SHP77 (cell line): ENCODE data around the gene MAST4.

Experiments
- DNase-seq, 2 experiments: peaks; one replicate each; lab custom pipeline; 2025; lab: John Stamatoyannopoulos, UW

Gene MAST4

DNA sequence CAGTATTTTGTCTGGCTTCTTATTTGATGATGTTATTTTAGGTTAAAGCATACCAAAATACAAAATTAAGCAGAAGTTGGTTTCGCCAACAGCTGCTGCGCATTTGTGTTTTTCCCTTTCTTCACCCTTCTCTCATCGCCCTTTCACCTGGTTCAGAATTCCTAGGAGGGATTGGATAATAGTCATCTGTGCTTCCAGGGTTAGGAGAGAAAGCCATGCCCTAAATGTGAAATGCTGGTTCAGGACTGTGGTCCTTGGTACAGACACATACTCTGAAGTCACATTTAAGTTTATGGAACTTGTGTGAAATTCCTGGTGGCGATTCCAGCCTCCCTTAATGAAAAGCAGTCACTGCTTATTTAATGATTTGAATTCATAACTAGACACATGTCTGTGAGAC lies 7.7 kb downstream of the MAST4 start:
- DNase-seq: no peak

DNA sequence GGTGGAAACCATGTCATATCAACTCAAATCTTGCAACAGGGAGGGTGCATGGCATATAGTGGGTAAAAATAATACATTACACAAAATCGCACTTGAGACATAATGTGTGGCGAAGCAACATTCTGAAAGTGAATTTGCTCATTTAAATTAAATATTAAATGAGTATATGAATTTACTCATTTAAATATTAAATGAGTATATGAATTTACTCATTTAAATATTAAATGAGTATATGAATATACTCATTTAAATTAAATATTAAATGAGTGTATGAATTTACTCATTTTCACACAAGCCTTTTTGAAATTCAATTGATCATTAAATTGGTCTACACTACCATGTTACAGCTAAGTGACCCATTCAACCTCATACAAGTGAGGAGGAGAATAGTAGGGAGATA lies 10.5 kb downstream of the MAST4 start:
- DNase-seq: no peak

- no peak for DNase-seq
Observed at GRCh38 chr5:66608501-66608900, 12.3 kb downstream of the MAST4 start.

DNA sequence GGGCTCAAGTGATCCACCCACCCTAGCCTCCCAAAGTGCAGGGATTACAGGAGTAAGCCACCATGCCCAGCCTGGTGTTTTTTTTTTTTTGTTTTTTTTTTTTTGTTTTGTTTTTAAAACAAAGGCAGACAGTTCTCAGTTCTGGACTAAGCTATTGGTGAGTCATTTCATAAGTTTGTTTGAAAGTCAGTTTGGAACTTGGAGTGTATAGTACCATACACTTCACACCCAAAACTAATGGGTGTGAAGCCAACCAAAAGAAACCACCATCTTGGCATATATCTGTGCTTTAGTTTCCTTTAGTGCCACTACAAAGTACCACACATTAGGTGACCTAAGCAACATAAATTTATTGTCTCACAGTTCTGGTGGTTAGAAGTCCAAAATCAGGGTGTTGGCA lies 13.4 kb downstream of the MAST4 start:
- no peak for DNase-seq

DNA sequence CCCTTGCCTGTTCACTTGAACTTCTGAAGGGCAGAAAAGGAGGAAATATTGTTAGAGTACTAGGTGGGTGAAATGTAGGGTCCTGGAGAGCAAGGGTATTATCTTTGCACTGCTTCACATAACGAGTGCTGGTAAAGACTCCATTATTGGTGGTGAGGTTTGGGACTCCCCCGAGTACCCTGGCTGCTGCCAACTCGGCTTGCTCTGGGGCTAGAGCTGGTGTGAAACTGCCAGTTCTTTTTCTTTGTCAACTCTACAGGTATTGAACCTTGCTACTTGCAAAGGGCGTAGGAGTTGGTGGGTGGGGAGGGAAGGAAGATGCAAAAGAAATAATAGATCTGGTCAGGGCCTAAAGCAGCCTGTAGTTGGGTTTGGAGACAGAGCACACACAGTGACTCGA lies 16.0 kb downstream of the MAST4 start:
- DNase-seq: no peak

GRCh38 chr5:66615136-66615535 lies 18.9 kb downstream of the MAST4 start:
- no peak for DNase-seq

DNA sequence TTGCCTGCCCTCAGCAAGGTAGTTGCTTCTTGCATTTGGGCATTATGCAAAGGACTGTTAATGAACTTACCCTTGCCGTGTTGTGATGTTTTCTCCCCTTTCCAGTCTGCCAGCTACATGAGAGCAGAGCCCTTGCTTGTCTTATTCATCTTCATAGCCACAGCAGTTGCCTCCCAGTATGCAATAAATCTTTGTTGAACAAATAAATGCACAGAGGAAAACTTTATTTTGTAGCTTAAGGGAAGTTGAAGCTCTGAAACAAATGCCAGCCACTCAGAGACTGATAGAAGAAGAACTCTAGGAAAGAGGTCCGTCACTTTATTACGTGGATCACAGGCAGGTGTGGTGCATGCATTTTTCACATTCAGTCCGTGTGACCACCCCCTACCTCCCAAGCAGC lies 19.7 kb downstream of the MAST4 start:
- no peak for DNase-seq

DNA sequence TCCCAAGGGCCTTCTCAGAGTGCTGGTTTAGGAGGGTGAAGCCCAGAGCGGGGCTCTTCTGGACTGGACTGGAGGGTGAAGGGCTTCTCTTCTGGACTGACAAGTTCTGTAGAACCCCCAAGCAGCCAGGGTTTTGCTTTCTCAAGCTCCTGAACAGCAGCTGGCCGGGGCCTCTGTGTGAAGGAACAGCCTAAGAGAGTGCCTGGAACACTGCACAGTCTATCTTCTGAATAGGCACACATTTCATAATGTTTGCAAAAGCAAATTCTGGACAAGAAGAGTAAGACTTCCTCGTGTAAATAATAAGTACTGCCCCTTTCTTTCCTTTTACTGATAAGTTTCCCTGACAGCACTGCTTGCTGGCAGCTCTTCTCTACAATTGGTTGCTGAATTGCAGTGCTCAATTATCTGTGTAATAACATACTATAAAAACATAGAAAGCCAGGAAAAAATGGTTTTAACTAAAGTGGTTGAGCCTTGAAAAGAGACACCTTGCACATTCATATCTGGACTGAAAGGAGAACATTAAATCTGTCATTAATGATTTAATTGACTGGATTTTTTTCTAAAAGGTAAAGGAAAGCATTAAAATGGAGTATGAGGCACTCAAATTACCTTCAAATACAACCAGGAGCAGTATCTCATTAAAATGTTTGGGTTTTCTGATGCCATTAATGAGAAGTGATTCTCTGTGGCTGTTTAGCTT lies 20.5 kb downstream of the MAST4 start:
- DNase-seq: no peak

- DNase-seq: no peak
Observed at GRCh38 chr5:66617226-66617861, 21.2 kb downstream of the MAST4 start.

DNA sequence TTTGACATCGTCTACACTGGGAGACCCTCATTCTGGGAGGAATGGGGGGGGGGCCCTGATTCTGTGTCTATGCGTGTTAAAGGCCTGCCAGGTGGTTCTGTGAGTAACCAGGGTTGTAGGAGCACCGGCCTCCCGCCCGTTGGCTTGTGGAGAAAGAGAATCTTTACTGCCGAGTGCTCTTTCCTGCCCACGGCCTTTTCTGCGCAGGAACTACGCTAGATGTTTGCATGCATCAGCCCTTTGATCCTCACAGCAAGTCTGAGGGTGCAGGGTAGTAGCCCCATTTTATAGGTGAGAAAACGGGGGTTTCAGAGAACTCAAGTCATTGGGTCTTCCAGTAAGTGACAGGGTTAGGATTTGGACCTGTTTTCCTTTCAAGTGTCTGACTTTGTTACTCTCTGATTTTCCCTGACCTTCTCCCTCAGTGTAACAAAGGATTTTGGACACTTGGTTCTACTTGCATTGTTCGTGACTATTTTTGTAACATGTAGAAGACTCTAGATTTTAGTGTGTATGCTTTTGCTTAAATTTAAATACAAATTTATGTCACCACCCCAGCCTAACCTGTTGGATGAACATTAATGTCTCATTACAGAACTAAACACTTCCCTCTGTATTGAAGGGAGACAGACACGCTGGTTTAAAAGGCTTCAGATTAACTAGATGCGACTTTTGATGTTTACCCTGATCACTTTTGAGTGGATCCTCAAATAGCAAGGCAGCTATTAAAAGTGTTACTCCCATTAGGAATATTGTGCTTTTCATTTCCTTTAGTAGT lies 22.0 kb downstream of the MAST4 start:
- no peak for DNase-seq

- DNase-seq: no peak
Observed at GRCh38 chr5:66620711-66621110, 24.5 kb downstream of the MAST4 start.

- no peak for DNase-seq
Observed at GRCh38 chr5:66621146-66621545, 25.0 kb downstream of the MAST4 start.

- DNase-seq: no peak
Observed at GRCh38 chr5:66621736-66622135, 25.5 kb downstream of the MAST4 start.

GRCh38 chr5:66628561-66628960 lies 32.4 kb downstream of the MAST4 start:
- no peak for DNase-seq

GRCh38 chr5:66629446-66629845 lies 33.3 kb downstream of the MAST4 start:
- no peak for DNase-seq

DNA sequence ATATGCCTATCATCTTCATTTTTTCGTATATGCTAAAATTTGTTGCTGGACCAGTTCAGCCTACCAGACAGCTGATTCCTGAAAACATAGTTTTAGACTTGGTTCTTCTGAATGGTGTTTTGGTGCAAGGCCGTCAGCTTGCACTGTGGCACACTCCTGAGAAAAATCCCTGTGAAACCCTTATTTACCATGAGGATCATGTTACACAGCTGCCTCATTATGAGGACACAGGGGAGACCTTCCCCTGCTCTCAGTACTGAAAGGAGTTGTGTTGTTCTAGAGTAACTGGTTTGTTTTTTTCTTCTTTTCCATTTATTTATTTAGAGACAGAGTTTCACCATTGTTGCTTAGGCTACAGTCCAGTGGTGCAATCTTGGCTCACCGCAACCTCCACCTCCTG lies 37.6 kb downstream of the MAST4 start:
- DNase-seq: peak; percentile 59 to 72

- no peak for DNase-seq
Observed at GRCh38 chr5:66634601-66635000, 38.4 kb downstream of the MAST4 start.

DNA sequence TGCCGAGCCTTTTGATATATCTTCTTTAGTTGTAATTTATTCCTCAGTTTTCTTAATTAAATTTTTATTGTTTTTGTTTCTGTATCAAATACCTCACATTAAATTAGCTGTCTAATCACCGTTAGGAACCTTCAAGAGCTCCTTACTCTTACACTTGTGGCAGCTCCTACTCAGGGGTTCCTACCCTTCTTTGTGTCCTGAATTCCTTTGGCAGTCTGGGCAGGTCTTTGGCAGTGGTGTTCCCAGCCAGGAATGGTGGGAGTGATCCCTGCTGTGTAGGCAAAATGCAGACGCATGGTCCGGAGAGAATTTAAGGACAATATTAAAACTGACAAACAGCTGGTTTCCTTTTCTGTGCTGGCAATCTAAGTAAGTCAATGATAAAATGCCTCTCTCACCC lies 41.8 kb downstream of the MAST4 start:
- DNase-seq: no peak

- DNase-seq: no peak
Observed at GRCh38 chr5:66639037-66639436, 42.8 kb downstream of the MAST4 start.

DNA sequence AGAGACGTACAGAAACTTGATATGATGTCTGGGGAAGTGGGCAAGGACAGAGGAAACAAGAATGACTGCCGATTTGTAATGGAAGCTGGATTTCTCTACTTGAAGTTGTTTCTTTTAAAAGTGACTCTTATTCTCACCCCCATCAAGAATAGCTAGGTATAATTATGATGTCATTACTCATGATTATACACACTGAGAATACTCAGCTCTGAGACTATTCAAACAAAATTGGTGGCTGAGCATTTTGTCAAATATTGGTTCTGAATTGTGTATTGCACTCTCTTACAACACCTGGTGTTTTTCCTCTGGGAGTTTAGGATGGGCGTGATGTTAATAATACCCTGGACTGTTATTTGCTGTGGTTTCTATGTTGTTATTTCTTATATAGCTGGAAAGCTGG lies 46.3 kb downstream of the MAST4 start:
- peak; percentile 83 to 90 for DNase-seq

- DNase-seq: peak; percentile 32 to 57
Observed at GRCh38 chr5:66643387-66643786, 47.2 kb downstream of the MAST4 start.

- DNase-seq: no peak
Observed at GRCh38 chr5:66644111-66644510, 47.9 kb downstream of the MAST4 start.

GRCh38 chr5:66645039-66645438 lies 48.8 kb downstream of the MAST4 start:
- no peak for DNase-seq
